Measurements from ENCODE around the gene IGSF3.

The IGSF3 gene

DNA sequence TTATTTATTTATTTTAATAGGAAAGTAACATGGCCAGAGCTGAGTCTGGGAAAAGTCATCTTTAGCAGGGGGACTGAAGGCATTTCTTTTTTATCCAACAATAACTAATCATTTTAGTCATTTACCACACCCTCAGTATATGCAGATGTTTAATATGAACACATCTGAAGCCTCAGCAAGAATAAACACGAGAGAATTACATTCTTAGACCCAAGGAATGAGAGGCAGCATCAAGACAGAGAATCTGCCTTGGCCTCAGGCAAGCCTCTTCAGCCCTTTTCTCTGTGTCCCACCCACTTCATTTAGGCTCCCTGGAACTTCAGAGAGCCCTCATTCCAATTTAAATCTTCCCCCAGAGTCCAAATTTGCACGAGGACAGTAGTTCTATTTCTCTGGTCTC lies 17.0 kb upstream of the IGSF3 start:
- no peak for ATAC-seq
- TF ChIP-seq ZFP30 (CRISPR knock-in tag; IDR thresholded peaks at IDR 0.05) (no peak), ZNF565 (CRISPR knock-in tag; conservative IDR thresholded peaks at IDR 0.05; ENCODE audit: low read depth) (no peak), OSR1 (CRISPR knock-in tag; IDR thresholded peaks at IDR 0.05) (no peak)

DNA sequence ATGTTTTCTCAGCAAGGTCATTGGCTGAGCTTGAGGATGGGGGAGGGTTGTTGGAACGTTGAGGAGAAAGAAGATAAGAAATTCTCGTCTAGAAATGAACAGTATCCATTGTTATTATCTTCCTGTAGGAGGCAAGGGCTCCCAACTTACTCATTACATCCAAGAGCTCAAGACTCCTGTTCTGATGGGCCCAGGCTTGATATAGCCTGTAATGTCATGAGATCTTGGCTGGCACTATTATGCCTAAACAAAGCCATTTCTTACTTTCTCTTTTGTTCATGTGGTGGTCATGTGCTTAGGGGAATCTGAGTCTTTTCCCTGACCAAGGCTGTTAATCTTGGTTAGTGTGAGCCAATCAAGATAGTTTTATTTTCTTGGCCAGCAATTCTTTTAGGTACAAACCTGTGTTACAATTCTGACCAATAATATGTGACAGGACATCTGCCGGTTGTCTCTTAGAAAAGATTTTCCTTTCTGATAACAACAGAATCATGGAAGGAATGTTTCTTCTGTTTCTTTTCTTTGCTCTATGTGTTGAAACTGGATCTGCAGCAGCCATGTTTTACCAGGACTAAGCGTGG lies 15.2 kb upstream of the IGSF3 start:
- no peak for TF ChIP-seq OSR1 (CRISPR knock-in tag; IDR thresholded peaks at IDR 0.05)
- no peak for ATAC-seq

DNA sequence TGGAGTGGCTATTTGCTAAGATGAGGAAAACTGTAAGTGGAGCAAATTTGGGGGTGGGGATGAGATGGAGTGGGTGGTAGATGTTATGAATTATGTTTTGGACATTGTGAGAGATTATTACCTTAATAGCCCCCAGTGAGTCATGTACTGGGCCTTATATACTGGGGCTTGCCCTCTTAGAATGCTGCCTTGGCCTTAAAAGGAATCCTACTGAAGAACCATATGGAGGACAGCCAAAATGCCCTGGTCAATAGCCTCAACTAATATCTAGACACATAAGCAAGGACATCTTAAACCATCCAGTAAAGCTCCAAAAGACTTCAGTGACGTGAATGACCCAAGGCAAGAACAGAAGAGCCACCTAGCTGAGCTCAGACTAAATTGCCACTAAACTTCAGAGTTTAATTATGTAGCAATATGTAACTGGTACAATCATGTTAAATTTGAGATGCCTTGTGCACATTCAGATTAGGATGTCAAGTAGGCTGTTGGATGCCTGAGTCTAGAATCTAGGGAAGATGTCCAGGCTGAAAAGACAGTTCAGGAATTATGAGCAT lies 13.9 kb upstream of the IGSF3 start:
- TF ChIP-seq, protein P1, sequence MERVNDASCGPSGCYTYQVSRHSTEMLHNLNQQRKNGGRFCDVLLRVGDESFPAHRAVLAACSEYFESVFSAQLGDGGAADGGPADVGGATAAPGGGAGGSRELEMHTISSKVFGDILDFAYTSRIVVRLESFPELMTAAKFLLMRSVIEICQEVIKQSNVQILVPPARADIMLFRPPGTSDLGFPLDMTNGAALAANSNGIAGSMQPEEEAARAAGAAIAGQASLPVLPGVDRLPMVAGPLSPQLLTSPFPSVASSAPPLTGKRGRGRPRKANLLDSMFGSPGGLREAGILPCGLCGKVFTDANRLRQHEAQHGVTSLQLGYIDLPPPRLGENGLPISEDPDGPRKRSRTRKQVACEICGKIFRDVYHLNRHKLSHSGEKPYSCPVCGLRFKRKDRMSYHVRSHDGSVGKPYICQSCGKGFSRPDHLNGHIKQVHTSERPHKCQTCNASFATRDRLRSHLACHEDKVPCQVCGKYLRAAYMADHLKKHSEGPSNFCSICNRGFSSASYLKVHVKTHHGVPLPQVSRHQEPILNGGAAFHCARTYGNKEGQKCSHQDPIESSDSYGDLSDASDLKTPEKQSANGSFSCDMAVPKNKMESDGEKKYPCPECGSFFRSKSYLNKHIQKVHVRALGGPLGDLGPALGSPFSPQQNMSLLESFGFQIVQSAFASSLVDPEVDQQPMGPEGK (CRISPR knock-in tag; IDR thresholded peaks at IDR 0.05; ENCODE audit: borderline replicate concordance), result no peak
- TF ChIP-seq ZC3H10 (CRISPR knock-in tag; IDR thresholded peaks at IDR 0.05), result no peak
- TF ChIP-seq, protein P2, sequence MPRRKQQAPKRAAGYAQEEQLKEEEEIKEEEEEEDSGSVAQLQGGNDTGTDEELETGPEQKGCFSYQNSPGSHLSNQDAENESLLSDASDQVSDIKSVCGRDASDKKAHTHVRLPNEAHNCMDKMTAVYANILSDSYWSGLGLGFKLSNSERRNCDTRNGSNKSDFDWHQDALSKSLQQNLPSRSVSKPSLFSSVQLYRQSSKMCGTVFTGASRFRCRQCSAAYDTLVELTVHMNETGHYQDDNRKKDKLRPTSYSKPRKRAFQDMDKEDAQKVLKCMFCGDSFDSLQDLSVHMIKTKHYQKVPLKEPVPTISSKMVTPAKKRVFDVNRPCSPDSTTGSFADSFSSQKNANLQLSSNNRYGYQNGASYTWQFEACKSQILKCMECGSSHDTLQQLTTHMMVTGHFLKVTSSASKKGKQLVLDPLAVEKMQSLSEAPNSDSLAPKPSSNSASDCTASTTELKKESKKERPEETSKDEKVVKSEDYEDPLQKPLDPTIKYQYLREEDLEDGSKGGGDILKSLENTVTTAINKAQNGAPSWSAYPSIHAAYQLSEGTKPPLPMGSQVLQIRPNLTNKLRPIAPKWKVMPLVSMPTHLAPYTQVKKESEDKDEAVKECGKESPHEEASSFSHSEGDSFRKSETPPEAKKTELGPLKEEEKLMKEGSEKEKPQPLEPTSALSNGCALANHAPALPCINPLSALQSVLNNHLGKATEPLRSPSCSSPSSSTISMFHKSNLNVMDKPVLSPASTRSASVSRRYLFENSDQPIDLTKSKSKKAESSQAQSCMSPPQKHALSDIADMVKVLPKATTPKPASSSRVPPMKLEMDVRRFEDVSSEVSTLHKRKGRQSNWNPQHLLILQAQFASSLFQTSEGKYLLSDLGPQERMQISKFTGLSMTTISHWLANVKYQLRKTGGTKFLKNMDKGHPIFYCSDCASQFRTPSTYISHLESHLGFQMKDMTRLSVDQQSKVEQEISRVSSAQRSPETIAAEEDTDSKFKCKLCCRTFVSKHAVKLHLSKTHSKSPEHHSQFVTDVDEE (CRISPR knock-in tag; IDR thresholded peaks at IDR 0.05), result no peak
- TF ChIP-seq, protein P3, sequence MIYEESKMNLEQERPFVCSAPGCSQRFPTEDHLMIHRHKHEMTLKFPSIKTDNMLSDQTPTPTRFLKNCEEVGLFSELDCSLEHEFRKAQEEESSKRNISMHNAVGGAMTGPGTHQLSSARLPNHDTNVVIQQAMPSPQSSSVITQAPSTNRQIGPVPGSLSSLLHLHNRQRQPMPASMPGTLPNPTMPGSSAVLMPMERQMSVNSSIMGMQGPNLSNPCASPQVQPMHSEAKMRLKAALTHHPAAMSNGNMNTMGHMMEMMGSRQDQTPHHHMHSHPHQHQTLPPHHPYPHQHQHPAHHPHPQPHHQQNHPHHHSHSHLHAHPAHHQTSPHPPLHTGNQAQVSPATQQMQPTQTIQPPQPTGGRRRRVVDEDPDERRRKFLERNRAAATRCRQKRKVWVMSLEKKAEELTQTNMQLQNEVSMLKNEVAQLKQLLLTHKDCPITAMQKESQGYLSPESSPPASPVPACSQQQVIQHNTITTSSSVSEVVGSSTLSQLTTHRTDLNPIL (CRISPR knock-in tag; IDR thresholded peaks at IDR 0.05; ENCODE audit: low read depth), result no peak

DNA sequence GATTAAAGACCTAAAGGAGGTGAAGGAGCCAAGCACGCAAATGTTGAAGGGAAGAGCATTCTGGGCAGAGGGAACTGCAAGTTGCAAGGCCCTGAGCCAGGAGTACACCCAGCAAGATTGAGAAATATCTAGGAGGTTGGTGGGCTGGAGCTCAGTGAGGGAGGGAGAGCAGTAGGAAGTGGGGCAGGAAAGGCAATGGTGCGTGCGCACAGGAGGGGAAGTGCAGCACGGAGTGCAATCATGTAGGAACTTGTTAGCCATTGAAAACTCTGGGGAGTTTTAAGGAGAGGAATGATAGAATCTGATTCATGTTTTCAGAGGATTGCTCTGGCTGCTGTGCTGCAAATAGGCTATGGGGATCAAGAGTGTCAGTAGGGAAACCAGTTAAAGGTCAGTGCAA lies 13.2 kb upstream of the IGSF3 start:
- ATAC-seq, result no peak
- no peak for TF ChIP-seq GLIS3 (CRISPR knock-in tag; IDR thresholded peaks at IDR 0.05)
- TF ChIP-seq, protein P4, sequence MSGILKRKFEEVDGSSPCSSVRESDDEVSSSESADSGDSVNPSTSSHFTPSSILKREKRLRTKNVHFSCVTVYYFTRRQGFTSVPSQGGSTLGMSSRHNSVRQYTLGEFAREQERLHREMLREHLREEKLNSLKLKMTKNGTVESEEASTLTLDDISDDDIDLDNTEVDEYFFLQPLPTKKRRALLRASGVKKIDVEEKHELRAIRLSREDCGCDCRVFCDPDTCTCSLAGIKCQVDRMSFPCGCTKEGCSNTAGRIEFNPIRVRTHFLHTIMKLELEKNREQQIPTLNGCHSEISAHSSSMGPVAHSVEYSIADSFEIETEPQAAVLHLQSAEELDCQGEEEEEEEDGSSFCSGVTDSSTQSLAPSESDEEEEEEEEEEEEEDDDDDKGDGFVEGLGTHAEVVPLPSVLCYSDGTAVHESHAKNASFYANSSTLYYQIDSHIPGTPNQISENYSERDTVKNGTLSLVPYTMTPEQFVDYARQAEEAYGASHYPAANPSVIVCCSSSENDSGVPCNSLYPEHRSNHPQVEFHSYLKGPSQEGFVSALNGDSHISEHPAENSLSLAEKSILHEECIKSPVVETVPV (CRISPR knock-in tag; IDR thresholded peaks at IDR 0.05), result no peak
- TF ChIP-seq, protein P2 (CRISPR knock-in tag; IDR thresholded peaks at IDR 0.05), result no peak
- TF ChIP-seq, protein P3 (CRISPR knock-in tag; IDR thresholded peaks at IDR 0.05; ENCODE audit: low read depth), result no peak
- no peak for TF ChIP-seq PPARA (CRISPR knock-in tag; IDR thresholded peaks at IDR 0.05; ENCODE audit: borderline replicate concordance)
- no peak for TF ChIP-seq ZNF8 (CRISPR knock-in tag; IDR thresholded peaks at IDR 0.05)
- TF ChIP-seq, protein P5, sequence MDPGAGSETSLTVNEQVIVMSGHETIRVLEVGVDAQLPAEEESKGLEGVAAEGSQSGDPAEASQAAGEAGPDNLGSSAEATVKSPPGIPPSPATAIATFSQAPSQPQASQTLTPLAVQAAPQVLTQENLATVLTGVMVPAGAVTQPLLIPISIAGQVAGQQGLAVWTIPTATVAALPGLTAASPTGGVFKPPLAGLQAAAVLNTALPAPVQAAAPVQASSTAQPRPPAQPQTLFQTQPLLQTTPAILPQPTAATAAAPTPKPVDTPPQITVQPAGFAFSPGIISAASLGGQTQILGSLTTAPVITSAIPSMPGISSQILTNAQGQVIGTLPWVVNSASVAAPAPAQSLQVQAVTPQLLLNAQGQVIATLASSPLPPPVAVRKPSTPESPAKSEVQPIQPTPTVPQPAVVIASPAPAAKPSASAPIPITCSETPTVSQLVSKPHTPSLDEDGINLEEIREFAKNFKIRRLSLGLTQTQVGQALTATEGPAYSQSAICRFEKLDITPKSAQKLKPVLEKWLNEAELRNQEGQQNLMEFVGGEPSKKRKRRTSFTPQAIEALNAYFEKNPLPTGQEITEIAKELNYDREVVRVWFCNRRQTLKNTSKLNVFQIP (CRISPR knock-in tag; IDR thresholded peaks at IDR 0.05; ENCODE audit: borderline replicate concordance, low read depth), result no peak
- no peak for TF ChIP-seq ZFP3 (CRISPR knock-in tag; IDR thresholded peaks at IDR 0.05)
- no peak for TF ChIP-seq RARB (CRISPR knock-in tag; IDR thresholded peaks at IDR 0.05)
- no peak for TF ChIP-seq OSR1 (CRISPR knock-in tag; IDR thresholded peaks at IDR 0.05)
- TF ChIP-seq ARNTL (CRISPR knock-in tag; IDR thresholded peaks at IDR 0.05; ENCODE audit: borderline replicate concordance, low read depth), result no peak
- TF ChIP-seq ZFP30 (CRISPR knock-in tag; IDR thresholded peaks at IDR 0.05), result no peak
- TF ChIP-seq ISL1 (CRISPR knock-in tag; IDR thresholded peaks at IDR 0.05), result no peak
- TF ChIP-seq ZNF565 (CRISPR knock-in tag; conservative IDR thresholded peaks at IDR 0.05; ENCODE audit: low read depth), result no peak
- no peak for TF ChIP-seq ZNF70 (CRISPR knock-in tag; IDR thresholded peaks at IDR 0.05)
- no peak for TF ChIP-seq SNAI2 (CRISPR knock-in tag; IDR thresholded peaks at IDR 0.05)

More for the DNA sequence above, 13.9 kb upstream of the IGSF3 start:
- ATAC-seq, result no peak

Data from SK-N-SH treated with all-trans-retinoic acid at 6 μM for 48 hours (cell line).